ENCODE data around the gene ZDHHC19. TPM values are rescaled to one million over a fixed set of nuclear protein-coding genes. Genes with fewer than 3 reads are reported as not detected.

Gene ZDHHC19
- total and polyA plus RNA-seq, 5 donors from 2014 or later, result not detected

DNA sequence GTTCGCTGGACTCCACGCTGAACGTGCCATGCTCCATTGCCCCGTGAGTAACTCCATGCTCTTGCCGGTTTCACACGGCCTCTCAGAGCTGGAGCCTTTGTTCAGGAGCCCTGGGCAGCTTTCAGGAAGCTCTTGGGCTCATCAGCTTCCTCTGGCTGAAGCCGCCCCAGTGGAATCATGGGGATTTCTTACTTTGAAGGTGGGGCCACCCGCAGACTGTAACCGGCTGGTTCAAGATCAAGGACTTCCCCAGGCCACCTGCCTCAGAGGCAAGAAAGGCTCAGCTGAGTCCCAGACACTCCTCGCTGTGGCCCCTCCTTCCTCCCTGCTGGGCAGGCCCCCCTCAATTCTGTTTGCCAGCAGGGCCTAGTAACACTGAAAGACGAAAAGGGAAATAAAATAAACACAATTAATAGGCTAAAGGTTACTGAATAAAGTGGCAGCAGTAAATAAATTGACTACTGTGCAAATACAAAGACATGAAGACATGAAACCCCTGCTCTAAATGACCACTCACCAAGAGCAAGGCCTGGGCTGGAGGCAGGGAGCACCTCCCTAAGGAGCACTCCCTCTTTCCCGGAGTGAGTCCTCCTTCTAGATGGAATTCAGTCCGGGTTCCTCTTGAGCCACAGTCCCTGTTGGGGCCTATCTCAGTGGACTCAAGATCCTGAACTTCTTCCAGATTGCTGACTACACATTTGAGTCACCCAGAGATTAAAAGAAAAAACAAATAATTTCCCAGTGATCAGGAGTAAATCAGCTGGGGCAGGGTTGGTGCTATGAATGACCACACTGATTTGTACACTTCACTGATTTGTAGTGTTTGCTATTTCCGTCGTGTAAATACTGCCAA, 51.0 kb downstream of the ZDHHC19 start:
- Mint-ChIP-seq H3K36me3 (no peaks in the 10 kb centered on the region), H3K4me1 (peaks cover 14 to 32% (median 25%) of the 10 kb centered on the region in 4 donors), H3K4me3 (peak overlapping the region in 3 of 4 donors; percentile 43 to 52 (median 50)), H3K27me3 (no peaks in the 10 kb centered on the region), H3K9me3 (no peaks in the 10 kb centered on the region), H3K27ac (peak overlapping the region; percentile 75 to 79 (median 78))
- Histone ChIP-seq H3K27ac (ENCODE audit: insufficient read depth, low read length, poor library complexity, severe bottlenecking) (peak overlapping the region; percentile 60), H3K27me3 (ENCODE audit: control insufficient read depth, insufficient read depth, low read length) (no peaks in the 10 kb centered on the region), H3K9me3 (ENCODE audit: control insufficient read depth in 2 of 2, low read length in 2 of 2) (no peaks in the 10 kb centered on the region), H3K4me3 (ENCODE audit: low read depth, low read length) (no peak overlapping the region), H3K36me3 (ENCODE audit: control insufficient read depth, insufficient read depth, low read length) (no peaks in the 10 kb centered on the region), H3K4me1 (ENCODE audit: control insufficient read depth, insufficient read depth, low read length, poor library complexity, severe bottlenecking) (peaks cover 10% of the 10 kb centered on the region)
- DNase-seq, result peak in 1 of 3 donors; percentile 85
- peak; percentile 85 to 92 for ATAC-seq (ENCODE audit: low read depth in 2 of 2)

DNA sequence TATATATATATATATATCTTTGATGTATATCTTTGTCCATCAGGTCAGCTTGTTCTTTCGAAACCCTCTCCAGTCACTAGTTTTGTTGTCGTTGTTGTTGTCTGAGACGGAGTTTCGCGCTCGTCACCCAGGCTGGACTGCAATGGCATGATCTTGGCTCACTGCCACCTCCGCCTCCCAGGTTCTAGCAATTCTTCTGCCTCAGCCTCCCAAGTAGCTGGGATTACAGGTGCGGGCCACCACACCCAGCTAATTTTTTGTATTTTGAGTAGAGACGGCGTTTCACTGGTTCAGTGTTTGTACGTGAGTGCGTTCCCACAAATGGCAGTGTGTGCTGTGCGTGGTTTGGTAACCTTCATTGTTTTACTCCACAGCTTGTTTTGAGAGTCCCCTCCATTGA, 51.7 kb downstream of the ZDHHC19 start:
- Histone ChIP-seq H3K4me1 (ENCODE audit: control insufficient read depth, insufficient read depth, low read length, poor library complexity, severe bottlenecking) (peaks cover 12% of the 10 kb centered on the region), H3K27me3 (ENCODE audit: control insufficient read depth, insufficient read depth, low read length) (no peaks in the 10 kb centered on the region), H3K9me3 (ENCODE audit: control insufficient read depth in 2 of 2, low read length in 2 of 2) (no peaks in the 10 kb centered on the region), H3K4me3 (ENCODE audit: low read depth, low read length) (no peak overlapping the region), H3K27ac (ENCODE audit: insufficient read depth, low read length, poor library complexity, severe bottlenecking) (peak overlapping the region; percentile 60), H3K36me3 (ENCODE audit: control insufficient read depth, insufficient read depth, low read length) (no peaks in the 10 kb centered on the region)
- H3K9me3 Mint-ChIP-seq, result no peaks in the 10 kb centered on the region
- no peak for ATAC-seq (ENCODE audit: low read depth in 2 of 2)
- H3K36me3 Mint-ChIP-seq, result no peaks in the 10 kb centered on the region
- no peaks in the 10 kb centered on the region for H3K27me3 Mint-ChIP-seq
- peaks cover 17 to 38% (median 31%) of the 10 kb centered on the region in 4 donors for H3K4me1 Mint-ChIP-seq
- peak overlapping the region in 1 of 4 donors; percentile 50 for H3K4me3 Mint-ChIP-seq
- H3K27ac Mint-ChIP-seq, result peak overlapping the region in 2 of 3 donors; percentile 48 to 78
- DNase-seq, result no peak

DNA sequence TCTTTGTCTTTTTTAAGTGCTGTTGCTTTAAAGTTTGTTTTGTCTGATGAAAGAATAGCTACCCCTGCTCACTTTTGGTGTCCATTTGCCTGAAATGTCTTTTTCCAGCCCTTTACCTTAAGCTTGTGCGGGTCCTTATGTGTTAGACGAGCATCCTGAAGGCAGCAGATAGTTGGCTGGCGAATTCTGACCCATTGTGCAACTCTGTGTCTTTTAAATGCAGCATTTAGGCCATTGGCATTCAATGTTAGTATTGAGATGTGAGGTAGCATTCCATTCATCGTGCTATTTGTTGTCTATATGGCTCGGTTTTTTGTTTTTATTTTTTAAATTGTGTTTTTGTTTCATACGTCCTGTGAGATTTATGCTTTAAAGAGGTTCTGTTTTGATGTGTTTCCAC, 55.0 kb downstream of the ZDHHC19 start:
- H3K4me3 Mint-ChIP-seq, result peak overlapping the region in 1 of 4 donors; percentile 73
- no peak for ATAC-seq (ENCODE audit: low read depth in 2 of 2)
- no peaks in the 10 kb centered on the region for H3K27me3 Mint-ChIP-seq
- Histone ChIP-seq H3K36me3 (ENCODE audit: control insufficient read depth, insufficient read depth, low read length) (no peaks in the 10 kb centered on the region), H3K27me3 (ENCODE audit: control insufficient read depth, insufficient read depth, low read length) (no peaks in the 10 kb centered on the region), H3K4me3 (ENCODE audit: low read depth, low read length) (peak overlapping the region; percentile 7), H3K4me1 (ENCODE audit: control insufficient read depth, insufficient read depth, low read length, poor library complexity, severe bottlenecking) (peaks cover 13% of the 10 kb centered on the region), H3K9me3 (ENCODE audit: control insufficient read depth in 2 of 2, low read length in 2 of 2) (no peaks in the 10 kb centered on the region), H3K27ac (ENCODE audit: insufficient read depth, low read length, poor library complexity, severe bottlenecking) (peak overlapping the region; percentile 60)
- H3K27ac Mint-ChIP-seq, result peak overlapping the region; percentile 1 to 81 (median 33)
- peaks cover 18 to 43% (median 37%) of the 10 kb centered on the region in 4 donors for H3K4me1 Mint-ChIP-seq
- H3K36me3 Mint-ChIP-seq, result no peaks in the 10 kb centered on the region
- no peak for DNase-seq
- H3K9me3 Mint-ChIP-seq, result peaks cover 0 to 1% (median 0%) of the 10 kb centered on the region in 7 donors

DNA sequence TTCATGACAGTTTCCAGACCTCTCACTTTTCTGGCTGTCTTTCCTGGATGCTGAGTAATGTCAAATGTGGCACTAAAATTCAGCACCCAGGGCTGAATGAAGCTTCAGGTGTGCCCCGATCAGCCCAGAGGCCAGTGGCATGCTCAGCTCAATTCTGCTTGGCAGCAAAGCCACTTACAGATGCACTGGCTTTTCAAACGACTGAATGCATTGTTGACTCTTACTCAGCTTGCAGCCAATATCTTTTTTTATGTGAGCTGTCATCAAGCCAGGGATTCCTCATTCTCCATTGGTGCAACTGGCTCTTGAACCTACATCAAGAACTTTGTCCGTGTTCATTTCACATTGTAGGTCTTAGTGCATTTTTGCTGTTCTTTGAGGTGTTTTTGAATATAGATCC, 60.7 kb downstream of the ZDHHC19 start:
- no peak for DNase-seq
- Histone ChIP-seq H3K27ac (ENCODE audit: insufficient read depth, low read length, poor library complexity, severe bottlenecking) (no peak overlapping the region), H3K27me3 (ENCODE audit: control insufficient read depth, insufficient read depth, low read length) (no peaks in the 10 kb centered on the region), H3K4me1 (ENCODE audit: control insufficient read depth, insufficient read depth, low read length, poor library complexity, severe bottlenecking) (peaks cover 2% of the 10 kb centered on the region), H3K4me3 (ENCODE audit: low read depth, low read length) (no peak overlapping the region), H3K36me3 (ENCODE audit: control insufficient read depth, insufficient read depth, low read length) (no peaks in the 10 kb centered on the region), H3K9me3 (ENCODE audit: control insufficient read depth in 2 of 2, low read length in 2 of 2) (no peaks in the 10 kb centered on the region)
- H3K36me3 Mint-ChIP-seq, result no peaks in the 10 kb centered on the region
- peaks cover 6 to 28% (median 22%) of the 10 kb centered on the region in 4 donors for H3K4me1 Mint-ChIP-seq
- ATAC-seq (ENCODE audit: low read depth in 2 of 2), result no peak
- H3K9me3 Mint-ChIP-seq, result peaks cover 0 to 6% (median 0%) of the 10 kb centered on the region in 7 donors
- peak overlapping the region in 1 of 4 donors; percentile 52 for H3K4me3 Mint-ChIP-seq
- no peak overlapping the region for H3K27ac Mint-ChIP-seq
- H3K27me3 Mint-ChIP-seq, result no peaks in the 10 kb centered on the region

DNA sequence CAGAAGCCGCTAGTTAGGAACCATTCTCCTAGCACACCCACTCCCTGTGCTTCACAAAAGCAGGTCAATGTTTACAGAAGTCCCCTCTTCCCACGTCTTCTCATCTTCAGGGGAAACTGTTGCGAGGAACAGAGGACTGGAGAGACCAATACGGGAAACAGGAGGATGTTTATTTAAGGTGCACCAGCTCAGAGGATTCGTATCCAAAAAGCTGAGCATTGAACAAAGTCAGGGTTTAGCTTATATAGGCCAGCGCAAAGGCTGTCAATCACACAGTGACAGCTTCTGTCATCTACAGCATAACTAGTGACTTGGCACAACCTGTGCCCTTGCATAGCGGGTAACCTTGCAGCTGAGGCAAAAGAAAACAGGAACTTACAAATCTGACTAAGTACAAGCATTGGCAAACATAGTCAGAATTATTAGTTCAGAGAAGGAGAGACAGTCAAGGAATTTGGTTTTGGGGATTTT, 61.3 kb downstream of the ZDHHC19 start:
- Histone ChIP-seq H3K4me3 (ENCODE audit: low read depth, low read length) (no peak overlapping the region), H3K9me3 (ENCODE audit: control insufficient read depth in 2 of 2, low read length in 2 of 2) (no peaks in the 10 kb centered on the region), H3K4me1 (ENCODE audit: control insufficient read depth, insufficient read depth, low read length, poor library complexity, severe bottlenecking) (peaks cover 4% of the 10 kb centered on the region), H3K27ac (ENCODE audit: insufficient read depth, low read length, poor library complexity, severe bottlenecking) (no peak overlapping the region), H3K27me3 (ENCODE audit: control insufficient read depth, insufficient read depth, low read length) (no peaks in the 10 kb centered on the region), H3K36me3 (ENCODE audit: control insufficient read depth, insufficient read depth, low read length) (no peaks in the 10 kb centered on the region)
- Mint-ChIP-seq H3K36me3 (no peaks in the 10 kb centered on the region), H3K4me3 (no peak overlapping the region), H3K27ac (no peak overlapping the region), H3K27me3 (no peaks in the 10 kb centered on the region), H3K4me1 (peaks cover 2 to 24% (median 19%) of the 10 kb centered on the region in 4 donors), H3K9me3 (peaks cover 0 to 6% (median 0%) of the 10 kb centered on the region in 7 donors)
- DNase-seq, result peak in 1 of 3 donors; percentile 33
- peak in 1 of 2 donors; percentile 31 for ATAC-seq (ENCODE audit: low read depth in 2 of 2)

DNA sequence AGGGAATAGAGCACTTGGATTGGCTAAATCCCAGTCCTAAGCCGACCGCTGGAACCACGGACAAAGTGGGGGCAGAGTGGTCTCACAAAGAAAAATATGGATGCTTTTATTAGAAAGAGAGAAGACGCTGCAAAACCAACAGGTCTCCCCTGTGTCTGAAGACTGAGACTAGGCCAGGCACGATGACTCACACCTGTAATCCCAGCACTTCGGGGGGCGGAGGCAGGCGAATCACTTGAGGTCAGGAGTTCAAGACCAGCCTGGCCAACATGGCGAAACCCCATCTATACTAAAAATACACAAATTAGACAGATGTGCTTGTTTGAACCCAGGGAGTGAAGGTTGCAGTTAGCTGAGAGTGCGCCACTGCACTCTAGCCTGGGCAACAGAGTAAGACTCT, 61.8 kb downstream of the ZDHHC19 start:
- no peaks in the 10 kb centered on the region for H3K36me3 ChIP-seq (ENCODE audit: control insufficient read depth, insufficient read depth, low read length)
- no peak overlapping the region for H3K4me3 Mint-ChIP-seq
- H3K4me3 ChIP-seq (ENCODE audit: low read depth, low read length), result no peak overlapping the region
- DNase-seq (no peak), ATAC-seq (ENCODE audit: low read depth in 2 of 2) (no peak)
- no peaks in the 10 kb centered on the region for H3K36me3 Mint-ChIP-seq
- H3K4me1 Mint-ChIP-seq, result peaks cover 1 to 25% (median 20%) of the 10 kb centered on the region in 4 donors
- H3K9me3 ChIP-seq (ENCODE audit: control insufficient read depth in 2 of 2, low read length in 2 of 2), result no peaks in the 10 kb centered on the region
- peaks cover 7% of the 10 kb centered on the region for H3K4me1 ChIP-seq (ENCODE audit: control insufficient read depth, insufficient read depth, low read length, poor library complexity, severe bottlenecking)
- H3K27ac ChIP-seq (ENCODE audit: insufficient read depth, low read length, poor library complexity, severe bottlenecking), result no peak overlapping the region
- no peak overlapping the region for H3K27ac Mint-ChIP-seq
- H3K27me3 Mint-ChIP-seq, result no peaks in the 10 kb centered on the region
- H3K27me3 ChIP-seq (ENCODE audit: control insufficient read depth, insufficient read depth, low read length), result no peaks in the 10 kb centered on the region
- H3K9me3 Mint-ChIP-seq, result peaks cover 0 to 6% (median 0%) of the 10 kb centered on the region in 7 donors
